SU-DHL-6 (cell line): ENCODE data around the gene SCN4B.

Experiments used
- H2AFZ ChIP-seq: fragments of 200-600 bp; sonication (generic); 2 replicates; pipeline ENCODE4 v1.6.1; 2014; ENCODE audit warnings: low read depth, mild to moderate bottlenecking, moderate library complexity, mixed read lengths, antibody characterized with exemption, low read length; ENCODE audit not compliant: severe bottlenecking
- H3F3A ChIP-seq: fragments of 200-600 bp; shearing (Covaris generic); 2 replicates; pipeline ENCODE4 v1.6.0; 2016; ENCODE audit warnings: antibody characterized with exemption, mild to moderate bottlenecking; ENCODE audit not compliant: insufficient read depth
- H3K27ac ChIP-seq: fragments of 200-600 bp; sonication (generic); 2 replicates; pipeline ENCODE4 v1.5.1; 2016; ENCODE audit warnings: low read depth, mild to moderate bottlenecking, low read length, moderate library complexity, mixed read lengths
- H3K27me3 ChIP-seq: fragments of 200-600 bp; sonication (generic), shearing (Covaris generic); 2 replicates; pipeline ENCODE4 v1.6.0; 2014; ENCODE audit warnings: mild to moderate bottlenecking, low read length
- H3K36me3 ChIP-seq: fragments of 200-600 bp; sonication (generic); 2 replicates; pipeline ENCODE4 v1.6.1; 2014; ENCODE audit warnings: mild to moderate bottlenecking, low read length, mixed read lengths
- H3K4me2 ChIP-seq: fragments of 300-600, 200-600 bp; shearing (Covaris generic), sonication (generic); 2 replicates; pipeline ENCODE4 v1.6.0; 2014; ENCODE audit warnings: low read length, low read depth, mild to moderate bottlenecking; ENCODE audit not compliant: poor library complexity, severe bottlenecking
- H3K4me3 ChIP-seq: fragments of 200-600 bp; sonication (generic); 2 replicates; pipeline ENCODE4 v1.5.1; 2014; ENCODE audit warnings: antibody characterized with exemption, low read length, mild to moderate bottlenecking, mixed read lengths; ENCODE audit not compliant: insufficient read depth, poor library complexity, severe bottlenecking
- H3K79me2 ChIP-seq: fragments of 200-600 bp; sonication (generic); 2 replicates; pipeline ENCODE4 v1.6.1; 2014; ENCODE audit warnings: mild to moderate bottlenecking, low read length, moderate library complexity; ENCODE audit not compliant: insufficient read depth
- H3K9ac ChIP-seq: fragments of 200-600 bp; sonication (generic); 2 replicates; pipeline ENCODE4 v1.7.0; 2014; ENCODE audit warnings: mild to moderate bottlenecking, low read length
- H3K9me2 ChIP-seq: fragments of 200-600 bp; sonication (generic); replicated peaks from 2 replicates; pipeline ENCODE4 v1.6.1; 2014; ENCODE audit warnings: low read length; ENCODE audit not compliant: insufficient read depth
- H3K9me3 ChIP-seq: fragments of 200-600 bp; sonication (generic); 2 replicates; pipeline ENCODE4 v1.6.1; 2014; ENCODE audit warnings: low read length, mixed read lengths; ENCODE audit not compliant: insufficient read depth
- H4K20me1 ChIP-seq: fragments of 200-600 bp; sonication (generic); 2 replicates; pipeline ENCODE4 v1.6.1; 2014; ENCODE audit warnings: low read depth, mild to moderate bottlenecking, antibody characterized with exemption, low read length, moderate library complexity, mixed read lengths
- CTCF ChIP-seq: fragments of 200-600 bp; sonication (generic); IDR thresholded peaks from one replicate; pipeline ENCODE4 v1.5.1; 2017; ENCODE audit warnings: antibody characterized with exemption, mild to moderate bottlenecking, low read length, moderate library complexity; ENCODE audit not compliant: insufficient read depth, poor library complexity, severe bottlenecking
- EZH2phosphoT487 ChIP-seq: fragments of 200-600 bp; sonication (generic), shearing (Covaris generic); conservative IDR thresholded peaks from 2 replicates; pipeline ENCODE4 v1.6.1; 2018; ENCODE audit warnings: mild to moderate bottlenecking, antibody characterized with exemption, low read length, moderate library complexity, mixed read lengths

SCN4B gene

GRCh38 chr11:118087931-118088330 lies 64.7 kb downstream of the SCN4B start:
- Histone ChIP-seq H3K9me3 (peaks cover 16% of the 10 kb centered on the region; the same call in 1 of the 2 replicates), H3K9ac (no peak overlapping the region), H3F3A (no peaks in the 10 kb centered on the region), H3K4me2 (no peak overlapping the region), H3K27me3 (no peaks in the 10 kb centered on the region), H3K36me3 (no peaks in the 10 kb centered on the region), H3K4me3 (no peak overlapping the region), H3K27ac (no peak overlapping the region), H4K20me1 (no peaks in the 10 kb centered on the region), H2AFZ (no peak overlapping the region), H3K9me2 (no peaks in the 10 kb centered on the region), H3K79me2 (no peaks in the 10 kb centered on the region)
- TF ChIP-seq EZH2phosphoT487 (no peak), CTCF (no peak)

- no peak within 1 kb of the TSS for H3K9ac ChIP-seq
- H3K27me3 ChIP-seq, result no peaks in the 10 kb centered on the region
- no peak within 1 kb of the TSS for H3K4me2 ChIP-seq
- H2AFZ ChIP-seq, result no peak within 1 kb of the TSS
- H3F3A ChIP-seq, result no peaks in the 10 kb centered on the region
- H3K9me2 ChIP-seq, result no peaks in the 10 kb centered on the region
- no peak within 1 kb of the TSS for H3K4me3 ChIP-seq
- H4K20me1 ChIP-seq, result no peaks in the 10 kb centered on the region
- no peaks in the 10 kb centered on the region for H3K36me3 ChIP-seq
- H3K9me3 ChIP-seq, result peaks cover 16% of the 10 kb centered on the region; the same call in 1 of the 2 replicates
- no peaks in the 10 kb centered on the region for H3K79me2 ChIP-seq
- H3K27ac ChIP-seq, result no peak within 1 kb of the TSS
- no peak for TF ChIP-seq CTCF
- TF ChIP-seq EZH2phosphoT487, result no peak
Measured at GRCh38 chr11:118086913-118087768, 65.5 kb downstream of the SCN4B start, which contains the start of gene SMIM35. Gene SMIM35 (minus strand): TSS chr11:118086963. CDS start chr11:118086757, 206 bp downstream.

- H2AFZ ChIP-seq, result no peak overlapping the region
- no peak overlapping the region for H3K9ac ChIP-seq
- no peak overlapping the region for H3K4me3 ChIP-seq
- no peak overlapping the region for H3K4me2 ChIP-seq
- no peaks in the 10 kb centered on the region for H3K27me3 ChIP-seq
- H3K36me3 ChIP-seq, result no peaks in the 10 kb centered on the region
- no peak overlapping the region for H3K27ac ChIP-seq
- H3K79me2 ChIP-seq, result no peaks in the 10 kb centered on the region
- TF ChIP-seq CTCF, result no peak
- TF ChIP-seq EZH2phosphoT487, result no peak
- H3K9me3 ChIP-seq, result peaks cover 16% of the 10 kb centered on the region; the same call in 1 of the 2 replicates
- H4K20me1 ChIP-seq, result no peaks in the 10 kb centered on the region
- H3K9me2 ChIP-seq, result no peaks in the 10 kb centered on the region
- no peaks in the 10 kb centered on the region for H3F3A ChIP-seq
Measured at GRCh38 chr11:118084656-118085055, 68.0 kb downstream of the SCN4B start.
